Measurements from ENCODE around the gene RSBN1L. TPM values are rescaled to one million over a fixed set of nuclear protein-coding genes. Genes with fewer than 3 reads are reported as not detected.

RSBN1L gene
- total and polyA plus RNA-seq, 2 of the 8 experiments (the other 6 are each of a cell fraction or from before 2014, with no cell fraction given): 4.1 to 22.1 TPM

DNA sequence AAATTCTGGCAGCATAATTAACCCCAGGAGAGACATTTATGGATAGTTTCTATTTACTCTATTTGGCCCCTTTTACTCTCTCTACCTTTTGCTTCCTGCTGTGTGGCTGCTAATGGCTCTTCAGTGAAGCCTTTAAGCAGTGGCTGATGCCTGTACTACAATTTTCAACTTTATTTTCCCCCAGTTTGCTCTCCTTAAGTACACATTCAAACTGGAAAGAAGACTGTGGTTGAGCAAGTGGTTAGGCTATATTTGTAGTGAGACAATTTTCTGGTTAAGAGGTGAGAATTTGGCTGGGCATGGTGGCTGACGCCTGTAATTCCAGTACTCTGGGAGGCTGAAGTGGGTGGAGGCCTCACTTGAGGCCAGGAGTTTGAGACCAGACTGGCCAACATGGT is 8.5 kb upstream of the RSBN1L start:
- H3K36me3 ChIP-seq (ENCODE audit: control insufficient read depth in 2 of 4, insufficient read depth in 4 of 4, low read length in 3 of 4): peaks cover 0 to 17% (median 5%) of the 10 kb centered on the region in 4 experiments; a peak in 2 of 8 replicates
- H3K4me3 ChIP-seq (ENCODE audit: extremely low read depth in 1 of 4, insufficient read depth in 2 of 4, low read depth in 3 of 4, low read length in 4 of 4): no peak overlapping the region
- no peak overlapping the region for H3K4ac ChIP-seq (replicated peaks; ENCODE audit: insufficient read length, low read depth, low read length)
- no peak overlapping the region for H2BK120ac ChIP-seq (replicated peaks; ENCODE audit: low read depth, low read length)
- H3K9me3 ChIP-seq (ENCODE audit: insufficient read depth in 2 of 2, low read depth in 1 of 2, low read length in 1 of 2): no peaks in the 10 kb centered on the region
- H2BK5ac ChIP-seq (ENCODE audit: low read depth, low read length): no peak overlapping the region
- no peak for DNase-seq (ENCODE audit: low read depth in 1 of 2, low spot score in 2 of 2)
- no peak overlapping the region for H4K8ac ChIP-seq (ENCODE audit: extremely low read depth, insufficient read depth, low read length)
- H4K20me1 ChIP-seq (replicated peaks in 1 of 2; ENCODE audit: control insufficient read depth in 1 of 2, insufficient read depth in 2 of 2, low read length in 2 of 2): peaks cover 0 to 8% of the 10 kb centered on the region in 2 experiments
- no peak overlapping the region for H2AK5ac ChIP-seq (ENCODE audit: low read depth, low read length)
- H3K56ac ChIP-seq (replicated peaks; ENCODE audit: insufficient read length, low read depth, low read length): no peak overlapping the region
- H3K27me3 ChIP-seq (replicated peaks in 1 of 4; ENCODE audit: control insufficient read depth in 3 of 4, extremely low read depth in 1 of 4, insufficient read depth in 3 of 4, low read length in 3 of 4): no peaks in the 10 kb centered on the region
- H2BK12ac ChIP-seq (ENCODE audit: low read depth, low read length): no peak overlapping the region
- no peak overlapping the region for H3K18ac ChIP-seq (ENCODE audit: extremely low read depth, low read length)
- H2BK15ac ChIP-seq (ENCODE audit: low read length): no peak overlapping the region
- H3K23ac ChIP-seq (ENCODE audit: insufficient read length): no peak overlapping the region
- H3K9ac ChIP-seq (replicated peaks in 1 of 4; ENCODE audit: extremely low read depth in 1 of 4, low read depth in 3 of 4, low read length in 3 of 4): no peak overlapping the region
- ChIA-PET CTCF (ENCODE audit: partially characterized antibody) (interaction anchor here (0.8 to 1.4 kb wide), 7 partner anchors 8 to 72 kb away, joined by 3 to 6 read pairs (median 3); partner anchors contain the start of gene RSBN1L), POLR2A (ENCODE audit: partially characterized antibody) (interaction anchor here (0.8 kb wide), 1 partner anchor 8 kb away, joined by 3 read pairs; no protein-coding TSS in a partner anchor)
- H3K4me1 ChIP-seq (replicated peaks in 1 of 4; ENCODE audit: control insufficient read depth in 3 of 4, insufficient read depth in 4 of 4, low read length in 3 of 4): peaks cover 0 to 7% (median 5%) of the 10 kb centered on the region in 4 experiments; a peak in 4 of 7 replicates
- no peak overlapping the region for H2AFZ ChIP-seq (ENCODE audit: low read length)
- no peak overlapping the region for H3K4me2 ChIP-seq (ENCODE audit: insufficient read depth in 1 of 2, low read depth in 2 of 2, low read length in 2 of 2)
- H3K14ac ChIP-seq (ENCODE audit: insufficient read length): no peak overlapping the region
- H3K23me2 ChIP-seq (ENCODE audit: low read depth, low read length): no peaks in the 10 kb centered on the region
- no peak for FAIRE-seq
- no peak overlapping the region for H2BK20ac ChIP-seq (ENCODE audit: low read length)
- WGBS, 2 experiments (ENCODE audit: extremely low coverage in 1 of 2, insufficient coverage in 1 of 2, insufficient read length in 1 of 2, insufficient replicate concordance in 2 of 2, low coverage in 1 of 2, low lambda C conversion rate in 2 of 2, missing lambda C conversion rate in 1 of 2): 80% methylated on average over 1 of the region's 1 CpG; no CpG with 5 or more reads in 1 of the 2 experiments
- H4K91ac ChIP-seq (replicated peaks; ENCODE audit: insufficient read length, low read length): no peak overlapping the region
- no peak for TF ChIP-seq SP1 (IDR thresholded peaks at IDR 0.05; ENCODE audit: low read depth, low read length)
- no peak for TF ChIP-seq RBBP5 (IDR thresholded peaks at IDR 0.05; ENCODE audit: borderline replicate concordance, low read depth, low read length)
- TF ChIP-seq, protein P1, sequence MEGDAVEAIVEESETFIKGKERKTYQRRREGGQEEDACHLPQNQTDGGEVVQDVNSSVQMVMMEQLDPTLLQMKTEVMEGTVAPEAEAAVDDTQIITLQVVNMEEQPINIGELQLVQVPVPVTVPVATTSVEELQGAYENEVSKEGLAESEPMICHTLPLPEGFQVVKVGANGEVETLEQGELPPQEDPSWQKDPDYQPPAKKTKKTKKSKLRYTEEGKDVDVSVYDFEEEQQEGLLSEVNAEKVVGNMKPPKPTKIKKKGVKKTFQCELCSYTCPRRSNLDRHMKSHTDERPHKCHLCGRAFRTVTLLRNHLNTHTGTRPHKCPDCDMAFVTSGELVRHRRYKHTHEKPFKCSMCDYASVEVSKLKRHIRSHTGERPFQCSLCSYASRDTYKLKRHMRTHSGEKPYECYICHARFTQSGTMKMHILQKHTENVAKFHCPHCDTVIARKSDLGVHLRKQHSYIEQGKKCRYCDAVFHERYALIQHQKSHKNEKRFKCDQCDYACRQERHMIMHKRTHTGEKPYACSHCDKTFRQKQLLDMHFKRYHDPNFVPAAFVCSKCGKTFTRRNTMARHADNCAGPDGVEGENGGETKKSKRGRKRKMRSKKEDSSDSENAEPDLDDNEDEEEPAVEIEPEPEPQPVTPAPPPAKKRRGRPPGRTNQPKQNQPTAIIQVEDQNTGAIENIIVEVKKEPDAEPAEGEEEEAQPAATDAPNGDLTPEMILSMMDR (IDR thresholded peaks at IDR 0.05; ENCODE audit: control extremely low read depth in 1 of 3, insufficient read depth in 1 of 3, low read depth in 1 of 3, low read length in 3 of 3): no peak
- no peak for TF ChIP-seq BRCA1 (IDR thresholded peaks at IDR 0.05; ENCODE audit: low read depth, low read length)
- TF ChIP-seq GTF2F1 (IDR thresholded peaks at IDR 0.05; ENCODE audit: borderline replicate concordance, low read depth, low read length): no peak
- TF ChIP-seq EGR1 (IDR thresholded peaks at IDR 0.05; ENCODE audit: borderline replicate concordance, low read depth, low read length): no peak
- TF ChIP-seq GABPA (IDR thresholded peaks at IDR 0.05; ENCODE audit: borderline replicate concordance, insufficient read depth, low read length): no peak
- no peak for TF ChIP-seq SUZ12 (IDR thresholded peaks at IDR 0.05; ENCODE audit: low read length)
- no peak for TF ChIP-seq POLR2A (IDR thresholded peaks at IDR 0.05; ENCODE audit: control extremely low read depth in 1 of 2, low read depth in 2 of 2, low read length in 2 of 2)
- no peak overlapping the region for H4K5ac ChIP-seq (ENCODE audit: insufficient read length, low read depth, low read length)
- H3K79me1 ChIP-seq (ENCODE audit: low read depth, low read length): peaks cover 8% of the 10 kb centered on the region; the same call in 1 of the 2 replicates
- no peak overlapping the region for H3K27ac ChIP-seq (ENCODE audit: low read depth, low read length)
- H3K79me2 ChIP-seq (ENCODE audit: control insufficient read depth in 1 of 2, insufficient read depth in 2 of 2, low read length in 2 of 2): peaks cover 3 to 49% of the 10 kb centered on the region in 2 experiments; a peak in 3 of 4 replicates

All from H1 (cell line).